Activated gamma-delta T cell treated with anti-CD3 and anti-CD28 coated beads, Interleukin-2, amount 50 U/mL, for 16 hours (primary cell): ENCODE measurements around the gene MNAT1.
"Not testable (repeated sequence)": the region's sequence is repeated elsewhere in the genome, so short reads cannot be mapped to it uniquely, and the experiment has no call there.

Experiments
- DNase-seq: peaks from one replicate; pipeline ENCODE4 v3.0.0-alpha.2; 2020; ENCODE audit warnings: low read depth

Gene MNAT1

GRCh38 chr14:60882219-60882618 is 147.7 kb downstream of the MNAT1 start:
- DNase-seq = no peak

DNA sequence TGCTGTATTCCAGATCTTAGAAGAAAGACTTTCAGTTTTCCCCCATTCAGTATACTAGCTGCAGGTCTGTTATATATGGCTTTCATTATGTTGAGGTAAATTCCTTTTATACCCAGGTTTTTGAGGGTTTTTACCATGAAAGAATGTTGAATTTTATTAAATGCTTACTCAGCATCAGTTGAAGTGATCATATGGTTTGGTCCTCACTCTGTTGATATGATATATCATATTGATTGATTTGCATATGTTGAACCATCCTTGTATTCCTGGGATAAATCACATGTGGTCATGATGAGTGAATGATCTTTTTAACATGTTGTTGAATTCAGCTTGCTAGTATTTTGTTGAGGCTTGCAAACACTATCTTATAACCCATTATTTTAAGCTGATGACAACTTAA is 149.6 kb downstream of the MNAT1 start:
- DNase-seq = no peak

DNA sequence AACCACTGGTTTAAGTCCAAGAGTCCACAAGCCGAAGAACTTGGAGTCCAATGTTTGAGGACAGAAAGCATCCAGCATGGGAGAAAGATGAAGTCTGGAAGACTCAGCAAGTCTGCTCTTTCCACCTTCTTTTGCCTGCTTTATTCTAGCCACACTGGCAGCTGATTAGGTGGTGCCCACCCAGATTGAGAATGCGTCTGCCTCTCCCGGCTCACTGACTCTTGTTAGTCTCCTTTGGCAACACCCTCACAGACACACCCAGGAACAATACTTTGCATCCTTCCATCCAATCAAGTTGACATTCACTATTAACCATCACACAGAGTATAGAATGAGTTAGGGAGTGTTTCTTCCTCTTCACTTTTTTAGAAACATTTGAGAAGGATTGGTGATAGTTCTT is 156.1 kb downstream of the MNAT1 start:
- DNase-seq = not testable (repeated sequence)

DNA sequence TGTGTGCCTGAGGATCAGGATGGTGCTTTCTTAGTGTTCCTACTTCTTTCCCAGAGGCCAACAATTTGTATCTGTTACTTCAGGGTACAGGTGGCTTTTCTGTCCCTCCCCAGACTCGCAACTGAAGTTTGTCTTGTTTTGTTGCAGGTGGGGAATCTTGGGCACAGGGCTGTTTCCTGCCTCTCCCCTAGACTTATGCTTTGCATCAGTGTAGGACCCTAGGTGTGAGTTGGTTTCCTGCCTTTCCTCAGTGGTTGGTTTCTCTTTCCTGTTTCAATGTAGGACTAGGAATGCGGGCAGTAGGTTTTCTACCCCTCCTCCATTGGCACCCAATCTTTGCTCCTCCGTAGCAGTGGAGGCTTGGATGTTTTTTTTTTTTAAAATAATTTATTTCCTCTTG is 159.3 kb downstream of the MNAT1 start:
- DNase-seq = no peak

GRCh38 chr14:60904381-60904780 is 169.8 kb downstream of the MNAT1 start:
- no peak for DNase-seq

GRCh38 chr14:60905923-60906322 is 171.4 kb downstream of the MNAT1 start:
- no peak for DNase-seq

DNA sequence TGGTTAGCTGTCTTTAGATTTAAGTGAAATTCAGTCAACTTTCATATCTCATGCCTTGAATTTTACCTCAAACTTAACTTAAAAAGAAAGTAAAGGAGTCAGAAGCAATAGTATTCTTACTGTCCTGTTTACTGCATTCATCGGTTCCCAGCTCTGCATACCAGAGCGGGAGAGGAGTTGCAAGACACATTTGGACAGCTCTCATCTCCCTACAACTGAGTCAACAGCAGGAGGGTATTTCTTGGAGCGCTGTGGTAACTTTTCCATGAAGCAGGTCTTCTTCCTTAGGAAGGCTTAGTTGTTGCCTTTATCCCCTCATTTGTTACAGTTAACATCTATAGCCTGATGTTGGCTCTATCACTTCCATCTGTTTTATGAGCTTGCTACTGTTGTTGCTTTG is 181.2 kb downstream of the MNAT1 start:
- no peak for DNase-seq

GRCh38 chr14:60922050-60922449 is 187.5 kb downstream of the MNAT1 start:
- DNase-seq = no peak

- DNase-seq = no peak
Measured at GRCh38 chr14:60925286-60925685, 190.7 kb downstream of the MNAT1 start.

GRCh38 chr14:60926002-60926401 is 191.4 kb downstream of the MNAT1 start:
- no peak for DNase-seq

- no peak for DNase-seq
Measured at GRCh38 chr14:60931218-60931617, 196.7 kb downstream of the MNAT1 start.

DNA sequence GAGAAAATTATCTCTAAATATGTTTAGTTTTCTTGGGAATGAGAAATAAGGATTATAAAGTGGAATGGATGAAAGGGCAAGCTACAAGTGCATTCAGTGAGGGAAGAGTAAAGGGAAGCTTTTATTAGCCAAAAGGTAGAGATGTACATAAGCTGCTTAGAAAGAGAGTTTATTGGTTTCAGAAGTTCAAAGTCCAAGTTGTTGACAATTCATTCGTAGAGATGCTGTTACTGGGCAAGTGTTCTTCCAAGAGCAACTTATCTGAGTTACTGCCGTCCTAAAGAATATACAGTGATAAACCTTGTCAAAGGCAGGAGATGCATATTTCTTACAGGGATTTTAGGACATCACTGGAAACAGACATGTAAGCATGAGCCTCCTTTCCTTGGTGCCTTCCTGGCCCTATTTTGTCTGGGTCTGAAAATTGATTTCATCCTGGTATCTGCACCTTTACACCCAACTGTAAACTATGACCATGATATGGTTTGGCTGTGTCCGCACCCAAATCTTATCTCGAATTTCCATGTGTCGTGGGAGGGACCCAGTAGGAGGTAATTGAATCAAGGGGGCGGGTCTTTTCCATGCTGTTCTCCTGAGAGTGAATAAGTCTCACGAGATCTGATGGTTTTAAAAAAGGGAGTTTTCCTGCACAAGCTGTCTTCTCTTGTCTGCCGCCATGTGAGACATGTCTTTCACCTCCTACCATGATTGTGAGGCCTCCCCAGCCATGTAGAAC is 199.5 kb downstream of the MNAT1 start:
- DNase-seq = no peak

DNA sequence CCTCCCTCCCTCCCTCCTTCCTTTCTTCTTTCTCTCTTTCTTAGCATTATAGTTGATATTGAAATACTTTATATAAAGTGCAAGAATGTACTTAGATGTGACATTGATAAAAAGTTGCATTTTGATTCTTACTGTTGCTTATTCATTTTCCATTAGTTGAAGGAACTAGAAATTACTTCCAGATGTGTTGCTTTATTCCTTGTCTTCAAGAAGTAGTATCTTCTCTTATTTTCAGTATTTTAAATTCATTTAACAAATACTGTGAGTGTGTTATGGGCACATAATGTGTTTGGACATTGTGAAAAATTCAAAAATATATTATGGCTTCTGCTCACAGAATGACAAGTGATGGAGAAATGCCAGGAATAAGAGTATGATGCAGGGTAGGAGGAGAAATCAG is 200.8 kb downstream of the MNAT1 start:
- DNase-seq = no peak

- no peak for DNase-seq
Measured at GRCh38 chr14:60943637-60944032, 209.1 kb downstream of the MNAT1 start.

DNA sequence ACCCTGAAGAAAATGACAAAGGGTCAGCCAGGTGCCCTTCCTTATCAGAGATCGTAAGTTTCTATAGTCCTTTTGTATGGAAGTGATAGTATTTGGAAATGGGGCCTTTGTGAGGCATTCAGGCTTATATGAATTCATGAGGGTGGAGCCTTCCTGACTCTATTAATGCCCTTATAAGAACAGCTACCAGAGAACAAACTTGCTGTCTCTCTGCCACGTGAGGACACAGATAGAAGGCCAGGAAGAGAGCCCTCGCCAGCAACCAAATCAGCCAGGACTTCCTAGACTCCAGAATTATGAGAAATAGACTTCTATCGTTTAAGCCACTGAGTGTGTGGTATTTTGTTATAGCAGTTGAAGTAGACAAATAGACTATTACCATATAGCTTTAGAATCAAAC is 209.6 kb downstream of the MNAT1 start:
- DNase-seq = no peak

- no peak for DNase-seq
Measured at GRCh38 chr14:60945984-60946383, 211.4 kb downstream of the MNAT1 start.

- DNase-seq = no peak
Measured at GRCh38 chr14:60946773-60947172, 212.2 kb downstream of the MNAT1 start.

DNA sequence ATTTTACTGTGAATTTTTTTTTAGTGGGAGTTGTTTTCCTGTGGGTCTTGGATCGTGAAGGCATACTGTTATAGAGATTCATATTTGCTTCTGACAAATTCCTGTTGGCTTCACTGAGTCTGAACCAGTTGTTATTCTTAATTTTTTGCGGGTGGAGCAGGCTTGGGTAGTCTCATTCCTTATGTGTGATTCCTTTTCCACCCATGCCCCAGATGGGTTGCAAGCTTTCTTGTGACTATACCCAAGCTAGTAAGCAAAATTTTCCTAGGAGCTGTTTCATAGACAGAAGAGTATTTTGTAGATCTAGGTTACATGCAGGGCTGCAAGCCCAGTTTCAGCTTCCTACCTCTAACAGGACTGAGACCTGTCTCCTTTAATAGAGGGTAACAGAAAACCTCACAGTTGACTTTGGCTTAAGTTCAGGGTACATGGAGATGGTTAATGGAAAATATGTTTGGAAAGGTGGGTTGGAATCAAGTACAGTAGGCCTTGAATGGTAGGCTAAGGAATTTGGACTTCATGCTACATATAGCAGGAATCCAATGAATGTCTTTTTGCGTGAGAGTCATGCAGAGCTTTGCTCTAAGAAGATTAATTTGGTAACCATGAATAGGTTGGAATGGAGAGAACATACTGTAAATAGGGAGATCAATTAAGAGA is 217.3 kb downstream of the MNAT1 start:
- DNase-seq = no peak

DNA sequence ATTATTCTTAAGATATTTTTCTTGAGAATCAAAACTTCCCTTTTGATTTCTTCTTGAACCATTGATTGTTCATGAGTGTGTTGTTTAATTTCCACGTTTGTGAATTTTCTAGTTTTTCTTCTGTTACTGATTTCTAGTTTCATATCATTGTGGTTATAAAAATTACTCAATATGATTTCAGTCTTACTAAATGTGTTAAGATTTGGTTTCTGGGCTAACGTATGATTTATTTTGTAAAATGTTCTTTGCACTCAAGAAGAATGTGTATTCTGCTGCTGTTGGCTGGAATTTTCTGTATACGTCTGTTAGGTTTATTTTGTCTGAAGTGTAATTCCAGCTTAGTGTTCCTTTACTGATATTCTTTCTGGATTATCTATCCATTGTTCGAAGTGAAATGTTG is 221.6 kb downstream of the MNAT1 start:
- no peak for DNase-seq

- DNase-seq = no peak
Measured at GRCh38 chr14:60956632-60957031, 222.1 kb downstream of the MNAT1 start.

- DNase-seq = no peak
Measured at GRCh38 chr14:60958146-60958545, 223.6 kb downstream of the MNAT1 start.

- no peak for DNase-seq
Measured at GRCh38 chr14:60963761-60964160, 229.2 kb downstream of the MNAT1 start.

DNA sequence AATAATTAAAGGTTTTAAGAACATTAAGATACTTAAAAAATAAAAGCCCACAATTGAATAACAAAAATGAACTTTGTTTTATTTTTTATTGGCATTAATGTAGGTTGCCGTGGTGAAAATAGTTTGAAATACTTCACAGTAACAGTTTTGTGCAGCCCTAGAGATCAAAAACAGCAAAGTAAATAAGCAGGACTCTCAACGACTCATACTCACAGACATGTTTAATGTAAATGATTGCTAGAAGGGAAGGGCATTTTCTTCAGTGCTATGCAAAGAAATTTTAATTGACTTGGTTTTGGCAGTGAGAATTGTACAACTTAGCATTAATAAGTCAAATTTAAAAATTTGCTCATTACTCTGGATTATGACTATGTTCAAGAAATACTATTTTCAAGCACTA is 230.3 kb downstream of the MNAT1 start:
- DNase-seq = no peak

- no peak for DNase-seq
Measured at GRCh38 chr14:60965402-60965801, 230.8 kb downstream of the MNAT1 start.
